Ishikawa (cell line): ENCODE data around the gene DNALI1.

ENCODE experiments used
- CEBPB ChIP-seq: IDR thresholded peaks from 2 replicates; pipeline ENCODE4 v1.6.1; 2012
- EGR1 ChIP-seq: IDR thresholded peaks from 2 replicates; pipeline ENCODE4 v1.6.1; 2012
- EP300 ChIP-seq: IDR thresholded peaks from 2 replicates; pipeline ENCODE4 v1.6.1; 2012; ENCODE audit warnings: borderline replicate concordance
- FOXM1 ChIP-seq: IDR thresholded peaks from 2 replicates; pipeline ENCODE4 v1.6.1; 2012; ENCODE audit warnings: low read depth, borderline replicate concordance
- NFIC ChIP-seq: IDR thresholded peaks from 2 replicates; pipeline ENCODE4 v1.6.1; 2012
- RAD21 ChIP-seq: IDR thresholded peaks from 2 replicates; pipeline ENCODE4 v1.6.1; 2012; ENCODE audit warnings: low read depth
- TAF1 ChIP-seq: IDR thresholded peaks from 2 replicates; pipeline ENCODE4 v1.6.1; 2012; ENCODE audit warnings: low read depth, mild to moderate bottlenecking
- TCF12 ChIP-seq: IDR thresholded peaks from 2 replicates; pipeline ENCODE4 v1.6.1; 2012; ENCODE audit warnings: low read depth
- TEAD4 ChIP-seq: IDR thresholded peaks from 2 replicates; pipeline ENCODE4 v1.6.1; 2012
- ZBTB7A ChIP-seq: IDR thresholded peaks from 2 replicates; pipeline ENCODE4 v1.6.1; 2012; ENCODE audit warnings: low read depth
- TF ChIP-seq, protein P1 (sequence below): IDR thresholded peaks from 2 replicates; pipeline ENCODE4 v1.6.1; 2012; ENCODE audit warnings: low read depth, mild to moderate bottlenecking
- TF ChIP-seq, protein P2 (sequence below): IDR thresholded peaks from 2 replicates; pipeline ENCODE4 v1.6.1; 2012
- TF ChIP-seq, protein P3 (sequence below): IDR thresholded peaks from 2 replicates; pipeline ENCODE4 v1.6.1; 2012

DNALI1 gene

DNA sequence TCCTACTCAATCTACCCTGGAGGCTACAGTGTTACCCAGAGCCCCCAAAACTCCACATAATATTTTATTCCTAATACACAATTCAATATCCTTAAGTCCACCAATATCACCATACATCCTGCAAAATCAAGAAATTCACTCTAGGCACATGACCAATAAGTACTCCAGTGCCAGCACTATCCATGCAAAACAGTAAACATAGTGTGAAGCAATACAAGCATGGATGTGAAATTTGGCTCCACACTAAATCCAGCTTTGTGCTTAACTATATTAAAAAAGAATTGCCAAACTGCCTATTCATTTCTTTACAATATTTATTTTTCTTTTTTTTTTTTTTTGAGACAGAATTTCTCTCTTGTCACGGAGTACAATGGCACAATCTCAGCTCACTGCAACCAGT is 39.2 kb upstream of the DNALI1 start:
- no peak for TF ChIP-seq EP300
- no peak for TF ChIP-seq TEAD4
- no peak for TF ChIP-seq RAD21
- no peak for TF ChIP-seq EGR1
- TF ChIP-seq, protein P1, sequence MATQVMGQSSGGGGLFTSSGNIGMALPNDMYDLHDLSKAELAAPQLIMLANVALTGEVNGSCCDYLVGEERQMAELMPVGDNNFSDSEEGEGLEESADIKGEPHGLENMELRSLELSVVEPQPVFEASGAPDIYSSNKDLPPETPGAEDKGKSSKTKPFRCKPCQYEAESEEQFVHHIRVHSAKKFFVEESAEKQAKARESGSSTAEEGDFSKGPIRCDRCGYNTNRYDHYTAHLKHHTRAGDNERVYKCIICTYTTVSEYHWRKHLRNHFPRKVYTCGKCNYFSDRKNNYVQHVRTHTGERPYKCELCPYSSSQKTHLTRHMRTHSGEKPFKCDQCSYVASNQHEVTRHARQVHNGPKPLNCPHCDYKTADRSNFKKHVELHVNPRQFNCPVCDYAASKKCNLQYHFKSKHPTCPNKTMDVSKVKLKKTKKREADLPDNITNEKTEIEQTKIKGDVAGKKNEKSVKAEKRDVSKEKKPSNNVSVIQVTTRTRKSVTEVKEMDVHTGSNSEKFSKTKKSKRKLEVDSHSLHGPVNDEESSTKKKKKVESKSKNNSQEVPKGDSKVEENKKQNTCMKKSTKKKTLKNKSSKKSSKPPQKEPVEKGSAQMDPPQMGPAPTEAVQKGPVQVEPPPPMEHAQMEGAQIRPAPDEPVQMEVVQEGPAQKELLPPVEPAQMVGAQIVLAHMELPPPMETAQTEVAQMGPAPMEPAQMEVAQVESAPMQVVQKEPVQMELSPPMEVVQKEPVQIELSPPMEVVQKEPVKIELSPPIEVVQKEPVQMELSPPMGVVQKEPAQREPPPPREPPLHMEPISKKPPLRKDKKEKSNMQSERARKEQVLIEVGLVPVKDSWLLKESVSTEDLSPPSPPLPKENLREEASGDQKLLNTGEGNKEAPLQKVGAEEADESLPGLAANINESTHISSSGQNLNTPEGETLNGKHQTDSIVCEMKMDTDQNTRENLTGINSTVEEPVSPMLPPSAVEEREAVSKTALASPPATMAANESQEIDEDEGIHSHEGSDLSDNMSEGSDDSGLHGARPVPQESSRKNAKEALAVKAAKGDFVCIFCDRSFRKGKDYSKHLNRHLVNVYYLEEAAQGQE, result no peak
- TF ChIP-seq, protein P2, sequence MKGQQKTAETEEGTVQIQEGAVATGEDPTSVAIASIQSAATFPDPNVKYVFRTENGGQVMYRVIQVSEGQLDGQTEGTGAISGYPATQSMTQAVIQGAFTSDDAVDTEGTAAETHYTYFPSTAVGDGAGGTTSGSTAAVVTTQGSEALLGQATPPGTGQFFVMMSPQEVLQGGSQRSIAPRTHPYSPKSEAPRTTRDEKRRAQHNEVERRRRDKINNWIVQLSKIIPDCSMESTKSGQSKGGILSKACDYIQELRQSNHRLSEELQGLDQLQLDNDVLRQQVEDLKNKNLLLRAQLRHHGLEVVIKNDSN, result no peak
- TF ChIP-seq NFIC, result no peak
- TF ChIP-seq ZBTB7A, result no peak
- TF ChIP-seq FOXM1, result no peak
- TF ChIP-seq, protein P3, sequence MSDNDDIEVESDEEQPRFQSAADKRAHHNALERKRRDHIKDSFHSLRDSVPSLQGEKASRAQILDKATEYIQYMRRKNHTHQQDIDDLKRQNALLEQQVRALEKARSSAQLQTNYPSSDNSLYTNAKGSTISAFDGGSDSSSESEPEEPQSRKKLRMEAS, result no peak
- no peak for TF ChIP-seq TCF12
- no peak for TF ChIP-seq TAF1

DNA sequence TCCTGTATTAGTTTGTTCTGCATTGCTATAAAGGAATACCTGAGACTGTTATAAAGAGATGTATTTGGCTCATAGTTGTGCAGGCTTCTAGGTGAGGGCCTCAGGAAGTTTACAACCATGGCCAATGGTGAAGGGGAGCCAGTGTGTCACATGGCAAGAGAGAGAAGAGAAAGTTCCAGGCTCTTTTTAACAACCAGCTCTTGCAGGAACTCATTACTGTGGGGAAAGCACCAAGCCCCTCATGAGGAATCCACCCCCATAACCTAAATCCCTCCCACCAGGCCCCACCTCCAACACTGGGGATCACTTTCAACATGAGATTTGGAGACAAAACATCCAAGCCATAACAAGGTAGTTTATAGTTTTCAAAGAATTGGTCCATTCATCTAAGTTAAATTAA is 37.1 kb upstream of the DNALI1 start:
- TF ChIP-seq, protein P1, result no peak
- no peak for TF ChIP-seq FOXM1
- TF ChIP-seq EGR1, result no peak

DNA sequence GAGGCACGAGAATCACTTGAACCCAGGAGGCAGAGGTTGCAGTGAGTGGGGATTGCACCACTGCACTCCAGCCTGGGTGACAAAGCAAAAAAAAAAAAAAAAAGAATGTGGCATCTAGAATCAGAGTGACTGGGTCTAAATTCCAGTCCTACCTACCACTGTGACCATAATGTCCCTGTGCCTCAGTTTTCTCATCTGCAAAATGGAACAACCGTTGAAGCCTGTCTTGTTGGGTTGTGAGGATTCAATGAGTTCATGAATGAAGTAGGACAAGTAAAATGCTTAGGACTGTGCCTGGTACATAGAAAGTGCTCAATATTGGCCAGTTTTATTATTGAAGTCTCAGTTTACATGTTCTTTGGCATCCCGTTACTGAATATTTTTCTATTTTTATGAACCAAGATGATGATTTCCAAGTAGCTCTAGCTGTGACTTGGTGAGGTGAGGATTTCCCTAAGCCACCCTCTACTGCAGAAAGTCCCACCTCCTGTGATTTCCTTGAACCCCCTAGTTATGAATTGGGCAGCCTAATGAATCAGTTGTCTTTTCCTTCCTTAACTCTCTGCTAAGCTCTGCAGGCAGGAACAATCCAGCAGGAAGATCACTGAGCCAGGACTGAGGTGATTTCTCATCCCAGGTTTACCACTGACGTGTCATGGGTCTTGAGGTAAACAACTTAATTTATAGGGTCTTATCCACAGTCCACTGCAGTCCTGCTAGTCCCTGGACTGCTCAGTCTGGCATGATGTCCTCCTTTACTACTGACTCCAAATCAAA is 23.2 kb upstream of the DNALI1 start:
- no peak for TF ChIP-seq CEBPB

DNA sequence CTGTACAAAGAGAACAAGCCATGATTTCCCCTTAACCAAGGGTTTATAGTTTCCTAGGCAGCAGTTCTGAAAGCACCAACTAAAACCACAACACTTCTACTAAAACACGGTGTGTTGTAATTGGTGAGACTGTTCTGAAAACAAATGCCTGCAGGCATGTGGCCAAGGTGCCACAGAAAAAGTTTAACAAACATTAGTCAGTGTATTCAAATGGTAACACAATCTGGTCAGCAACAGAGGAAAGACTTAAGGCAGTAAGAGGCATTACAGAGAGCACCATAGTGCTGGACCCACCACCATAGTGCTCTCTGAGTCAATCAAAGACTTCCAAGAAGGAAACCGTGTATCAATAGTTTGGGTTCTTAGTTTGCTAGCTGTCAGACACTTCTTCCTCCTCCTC is 19.4 kb upstream of the DNALI1 start:
- no peak for TF ChIP-seq TEAD4
- TF ChIP-seq, protein P1, result no peak
- no peak for TF ChIP-seq TCF12
- no peak for TF ChIP-seq EGR1
- no peak for TF ChIP-seq ZBTB7A
- no peak for TF ChIP-seq CEBPB
- no peak for TF ChIP-seq RAD21
- no peak for TF ChIP-seq NFIC
- no peak for TF ChIP-seq TAF1
- TF ChIP-seq, protein P2, result no peak

DNA sequence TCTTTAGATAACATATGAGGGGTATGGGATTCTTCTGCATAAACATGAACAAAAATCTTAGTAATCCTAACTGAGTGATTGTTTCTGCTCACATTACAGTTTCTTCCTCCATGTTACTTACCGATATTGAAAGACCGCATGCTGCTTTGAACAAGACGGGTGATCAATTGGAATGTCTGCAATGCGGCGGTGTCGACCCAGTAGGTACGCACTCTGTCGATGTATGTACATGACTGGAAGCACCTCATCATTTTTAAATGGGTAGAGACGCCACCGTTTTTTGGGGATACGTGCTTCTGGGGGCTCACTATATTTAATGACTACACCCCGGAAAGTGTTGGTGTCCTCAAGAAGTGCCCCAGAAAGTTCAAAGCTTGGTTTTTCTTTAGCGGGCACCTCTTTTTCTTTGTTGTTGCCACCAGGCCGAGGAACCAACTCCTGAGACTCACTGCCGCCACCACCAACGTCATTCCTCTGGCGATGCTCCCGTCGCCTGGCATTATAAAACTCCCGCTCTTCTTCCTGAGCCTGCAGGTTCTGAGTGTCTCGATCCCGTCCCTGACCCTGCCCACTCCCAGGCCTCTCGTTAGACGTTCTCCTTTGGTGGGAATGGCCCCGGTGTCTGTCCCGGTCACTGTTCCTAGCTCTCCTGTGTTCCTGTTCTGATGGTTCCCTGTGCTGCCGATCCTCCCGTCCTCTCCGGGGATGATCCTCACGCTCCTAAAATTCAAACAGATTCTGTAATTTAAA is 16.5 kb upstream of the DNALI1 start:
- TF ChIP-seq, protein P2, result no peak
- TF ChIP-seq TAF1, result no peak
